Measurements from ENCODE around the gene CDKAL1. TPM values are rescaled to one million over a fixed set of nuclear protein-coding genes. Genes with fewer than 3 reads are reported as not detected.

Gene CDKAL1
- total RNA-seq, 2 experiments from 2014 or later: 22.6 to 22.7 TPM

- no peak overlapping the region for H3K4me3 Mint-ChIP-seq
- DNase-seq: no peak
- peaks cover 13% of the 10 kb centered on the region for H3K36me3 Mint-ChIP-seq
- no peaks in the 10 kb centered on the region for H3K27me3 Mint-ChIP-seq
- no peak overlapping the region for H3K27ac Mint-ChIP-seq
- no peaks in the 10 kb centered on the region for H3K4me1 Mint-ChIP-seq
- no peaks in the 10 kb centered on the region for H3K9me3 Mint-ChIP-seq
These were observed 594.3 kb downstream of the CDKAL1 start for GRCh38 chr6:21128601-21129000.

- Mint-ChIP-seq H3K9me3 (no peaks in the 10 kb centered on the region), H3K27me3 (no peaks in the 10 kb centered on the region), H3K4me3 (no peak overlapping the region), H3K27ac (no peak overlapping the region), H3K36me3 (peaks cover 3% of the 10 kb centered on the region), H3K4me1 (no peaks in the 10 kb centered on the region)
- DNase-seq: no peak
These were observed 597.1 kb downstream of the CDKAL1 start for GRCh38 chr6:21131406-21131805.

GRCh38 chr6:21132446-21132845 is 598.2 kb downstream of the CDKAL1 start:
- Mint-ChIP-seq H3K9me3 (no peaks in the 10 kb centered on the region), H3K27ac (no peak overlapping the region), H3K36me3 (peaks cover 3% of the 10 kb centered on the region), H3K27me3 (no peaks in the 10 kb centered on the region), H3K4me3 (no peak overlapping the region), H3K4me1 (no peaks in the 10 kb centered on the region)
- DNase-seq: no peak

- no peak overlapping the region for H3K27ac Mint-ChIP-seq
- H3K27me3 Mint-ChIP-seq: no peaks in the 10 kb centered on the region
- peaks cover 3% of the 10 kb centered on the region for H3K36me3 Mint-ChIP-seq
- no peak for DNase-seq
- no peaks in the 10 kb centered on the region for H3K9me3 Mint-ChIP-seq
- no peak overlapping the region for H3K4me3 Mint-ChIP-seq
- no peaks in the 10 kb centered on the region for H3K4me1 Mint-ChIP-seq
These were observed 598.9 kb downstream of the CDKAL1 start for GRCh38 chr6:21132856-21133838.

DNA sequence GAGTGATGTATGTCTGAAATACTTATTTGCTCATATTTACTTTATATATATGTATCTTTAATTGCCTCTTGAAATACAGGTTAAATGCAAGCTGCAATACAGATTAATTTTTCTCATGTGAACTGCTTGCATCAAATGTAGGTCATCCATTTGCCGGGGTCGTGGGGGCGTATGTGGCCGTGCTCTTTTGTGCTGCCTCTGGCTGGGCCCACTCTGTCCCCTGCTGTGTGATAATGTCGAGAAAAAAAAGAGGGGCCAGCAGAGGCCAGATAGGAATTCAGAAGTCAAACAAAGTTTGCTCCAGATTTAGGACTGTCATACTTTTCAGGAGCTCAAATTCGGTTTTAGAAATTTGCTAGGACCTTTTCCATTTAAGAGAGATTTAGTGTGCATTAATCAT is 599.6 kb downstream of the CDKAL1 start:
- Mint-ChIP-seq H3K9me3 (no peaks in the 10 kb centered on the region), H3K27me3 (no peaks in the 10 kb centered on the region), H3K4me1 (no peaks in the 10 kb centered on the region), H3K36me3 (peaks cover 3% of the 10 kb centered on the region), H3K4me3 (no peak overlapping the region), H3K27ac (no peak overlapping the region)
- DNase-seq: no peak

GRCh38 chr6:21134356-21134755 is 600.1 kb downstream of the CDKAL1 start:
- Mint-ChIP-seq H3K9me3 (no peaks in the 10 kb centered on the region), H3K36me3 (peaks cover 3% of the 10 kb centered on the region), H3K4me1 (no peaks in the 10 kb centered on the region), H3K27ac (no peak overlapping the region), H3K27me3 (no peaks in the 10 kb centered on the region), H3K4me3 (no peak overlapping the region)
- DNase-seq: no peak

DNA sequence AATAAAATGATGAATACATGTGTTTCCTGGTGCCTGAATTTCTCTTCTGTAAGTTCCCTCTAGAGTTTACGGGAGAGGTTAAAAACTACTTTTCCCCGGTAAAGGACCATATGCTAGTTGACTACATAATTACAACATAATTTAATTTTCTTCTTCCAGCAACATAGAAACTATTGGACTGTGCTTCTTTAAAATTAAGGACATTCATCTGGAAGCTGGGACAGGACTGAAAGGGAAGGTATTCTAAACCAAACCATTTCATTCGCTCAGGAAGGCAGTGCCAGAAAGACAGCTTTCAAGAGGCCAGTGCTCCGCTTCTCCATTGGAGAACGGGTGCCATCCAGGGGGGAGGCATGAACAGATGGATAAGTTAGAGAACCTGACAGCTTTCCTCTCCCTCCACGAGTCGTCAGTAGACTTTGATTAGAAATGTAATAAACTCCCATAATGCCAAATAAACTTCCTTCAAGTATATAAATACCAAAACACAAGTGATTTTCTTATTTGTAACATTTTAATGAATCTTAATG is 601.3 kb downstream of the CDKAL1 start:
- DNase-seq: no peak
- H3K27me3 Mint-ChIP-seq: no peaks in the 10 kb centered on the region
- H3K4me3 Mint-ChIP-seq: no peak overlapping the region
- H3K36me3 Mint-ChIP-seq: peaks cover 3% of the 10 kb centered on the region
- no peak overlapping the region for H3K27ac Mint-ChIP-seq
- H3K4me1 Mint-ChIP-seq: no peaks in the 10 kb centered on the region
- no peaks in the 10 kb centered on the region for H3K9me3 Mint-ChIP-seq

DNA sequence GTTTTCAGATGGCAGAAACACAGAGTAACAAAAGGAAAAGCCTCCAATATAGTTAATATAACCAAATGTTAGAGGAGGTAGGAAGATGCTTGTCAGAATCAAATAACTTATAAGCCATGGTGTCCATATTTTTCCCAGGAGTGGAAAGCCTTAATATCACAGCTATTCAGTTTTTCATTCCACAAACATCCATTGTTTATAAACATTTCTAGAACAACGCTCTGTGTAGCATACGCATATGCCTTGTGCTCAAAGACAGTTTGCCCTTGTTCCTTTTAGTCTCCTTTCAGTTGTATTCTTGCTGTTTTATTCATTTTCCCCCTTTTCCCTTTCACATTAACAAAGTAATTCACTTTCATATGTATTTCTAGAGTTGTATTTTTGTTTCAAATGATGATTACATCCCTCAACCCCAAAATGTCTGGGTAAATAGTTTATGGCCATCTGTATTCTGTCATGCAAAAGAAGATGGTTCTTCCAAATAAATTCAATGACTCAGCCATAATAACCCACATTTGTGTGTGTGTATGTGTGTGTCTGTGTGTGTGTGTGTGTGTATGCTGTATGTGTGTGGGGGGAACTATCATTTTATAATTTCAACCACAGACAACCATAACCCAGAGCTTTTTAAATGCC is 603.6 kb downstream of the CDKAL1 start:
- no peak overlapping the region for H3K27ac Mint-ChIP-seq
- H3K4me1 Mint-ChIP-seq: no peaks in the 10 kb centered on the region
- peaks cover 12% of the 10 kb centered on the region for H3K36me3 Mint-ChIP-seq
- no peaks in the 10 kb centered on the region for H3K9me3 Mint-ChIP-seq
- no peak overlapping the region for H3K4me3 Mint-ChIP-seq
- H3K27me3 Mint-ChIP-seq: no peaks in the 10 kb centered on the region
- no peak for DNase-seq

DNA sequence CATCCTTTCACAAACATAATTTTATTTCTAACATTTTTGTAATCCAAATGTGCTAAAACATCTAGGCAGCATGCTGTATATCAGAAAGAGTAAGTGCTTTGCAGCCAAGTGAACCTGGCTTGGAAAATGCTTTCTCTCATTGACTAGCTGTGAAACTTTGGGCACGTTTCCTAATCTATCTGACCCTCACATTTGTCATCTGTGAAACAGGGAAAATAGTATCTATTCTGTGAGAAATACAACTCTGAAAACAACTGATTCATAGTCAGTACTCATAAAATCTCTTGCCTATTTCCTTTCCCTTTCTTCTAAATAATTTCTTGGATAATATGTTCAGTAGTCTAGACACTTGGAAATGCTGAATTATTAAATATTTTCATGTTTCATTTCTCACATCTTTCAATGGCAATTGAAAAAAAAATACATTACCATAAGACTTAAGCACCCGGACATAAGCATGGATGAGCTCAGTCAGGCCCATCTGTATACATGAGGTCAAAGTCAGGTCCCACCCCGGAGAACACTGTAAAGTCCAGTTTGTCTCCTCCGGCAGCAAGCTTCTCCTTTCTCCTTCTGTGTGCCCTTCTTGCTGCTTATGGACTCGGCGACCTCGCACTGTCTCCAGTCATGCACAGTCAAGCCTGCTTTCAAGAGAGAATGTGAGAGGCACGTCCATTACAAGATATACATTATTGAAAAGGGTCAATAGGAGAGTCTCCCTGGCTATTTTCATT is 604.2 kb downstream of the CDKAL1 start:
- Mint-ChIP-seq H3K27me3 (no peaks in the 10 kb centered on the region), H3K27ac (no peak overlapping the region), H3K36me3 (peaks cover 12% of the 10 kb centered on the region), H3K4me1 (no peaks in the 10 kb centered on the region), H3K9me3 (no peaks in the 10 kb centered on the region), H3K4me3 (no peak overlapping the region)
- DNase-seq: no peak

DNA sequence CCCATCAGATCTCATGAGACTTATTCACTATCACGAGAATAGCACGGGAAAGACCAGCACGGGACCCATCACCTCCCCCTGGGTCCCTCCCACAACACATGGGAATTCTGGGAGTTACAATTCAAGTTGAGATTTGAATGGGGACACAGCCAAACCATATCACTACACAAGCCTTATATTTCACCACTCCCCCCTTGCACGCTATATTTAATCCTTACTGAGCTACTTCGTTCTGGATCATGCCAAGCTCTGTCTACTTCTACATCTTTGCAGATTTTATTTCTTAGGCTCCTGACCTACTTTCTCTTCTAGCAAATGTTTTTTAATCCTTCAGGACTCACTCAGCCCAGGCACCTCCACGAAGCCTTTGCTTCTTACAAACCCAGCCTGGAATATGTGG is 606.7 kb downstream of the CDKAL1 start:
- no peak for DNase-seq
- H3K27ac Mint-ChIP-seq: no peak overlapping the region
- no peak overlapping the region for H3K4me3 Mint-ChIP-seq
- no peaks in the 10 kb centered on the region for H3K27me3 Mint-ChIP-seq
- H3K4me1 Mint-ChIP-seq: no peaks in the 10 kb centered on the region
- H3K36me3 Mint-ChIP-seq: peaks cover 9% of the 10 kb centered on the region
- no peaks in the 10 kb centered on the region for H3K9me3 Mint-ChIP-seq

GRCh38 chr6:21141616-21142303 is 607.5 kb downstream of the CDKAL1 start:
- Mint-ChIP-seq H3K4me3 (no peak overlapping the region), H3K27me3 (no peaks in the 10 kb centered on the region), H3K36me3 (peaks cover 9% of the 10 kb centered on the region)

DNA sequence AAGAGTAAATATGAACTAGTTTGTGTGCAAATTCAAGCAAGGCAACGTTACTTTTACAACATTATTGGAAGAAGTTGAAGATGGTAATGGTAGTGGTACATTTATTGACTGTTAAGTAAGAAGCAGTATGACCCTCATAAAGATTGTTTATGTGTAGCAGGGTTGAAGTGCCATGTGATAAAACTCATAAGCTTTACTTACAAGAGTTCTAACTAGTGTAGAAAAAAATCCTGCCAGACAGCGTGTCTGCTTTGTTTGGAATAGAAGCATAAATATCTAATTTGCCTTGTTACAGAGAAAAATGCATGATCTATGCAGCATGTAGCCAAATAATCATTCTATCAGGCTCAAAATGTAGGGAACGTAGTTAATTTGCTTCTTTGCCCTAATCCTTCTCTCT is 608.5 kb downstream of the CDKAL1 start:
- H3K9me3 Mint-ChIP-seq: no peaks in the 10 kb centered on the region
- no peak overlapping the region for H3K27ac Mint-ChIP-seq
- no peaks in the 10 kb centered on the region for H3K27me3 Mint-ChIP-seq
- no peaks in the 10 kb centered on the region for H3K4me1 Mint-ChIP-seq
- H3K36me3 Mint-ChIP-seq: peaks cover 9% of the 10 kb centered on the region
- no peak for DNase-seq
- H3K4me3 Mint-ChIP-seq: no peak overlapping the region

More at GRCh38 chr6:21141616-21142303, 607.5 kb downstream of the CDKAL1 start:
- Mint-ChIP-seq H3K9me3 (no peaks in the 10 kb centered on the region), H3K27ac (no peak overlapping the region), H3K4me1 (no peaks in the 10 kb centered on the region)
- DNase-seq: no peak

DNA sequence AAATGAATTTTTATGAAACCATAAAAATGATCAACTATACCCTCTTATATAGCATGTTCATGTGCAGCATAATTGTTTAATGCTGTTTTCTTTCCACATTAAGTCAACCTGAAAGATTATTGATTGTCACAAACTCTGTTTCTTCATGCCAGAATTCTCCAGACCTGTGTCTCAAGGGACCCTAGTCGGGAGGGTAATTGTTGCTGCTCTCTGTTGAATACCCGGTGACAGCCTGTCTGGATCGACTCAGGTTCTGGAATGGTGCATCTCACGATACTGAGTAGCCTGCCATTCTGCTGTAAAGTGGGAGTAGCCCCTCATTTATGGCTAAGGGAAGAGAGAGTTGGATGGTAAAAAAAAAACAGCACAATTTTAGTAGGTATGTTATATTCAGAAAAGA is 609.4 kb downstream of the CDKAL1 start:
- Mint-ChIP-seq H3K27ac (no peak overlapping the region), H3K36me3 (peaks cover 9% of the 10 kb centered on the region), H3K4me3 (no peak overlapping the region), H3K27me3 (no peaks in the 10 kb centered on the region), H3K9me3 (no peaks in the 10 kb centered on the region), H3K4me1 (no peaks in the 10 kb centered on the region)
- DNase-seq: no peak

- H3K4me3 Mint-ChIP-seq: no peak overlapping the region
- no peaks in the 10 kb centered on the region for H3K27me3 Mint-ChIP-seq
- H3K27ac Mint-ChIP-seq: no peak overlapping the region
- no peaks in the 10 kb centered on the region for H3K9me3 Mint-ChIP-seq
- DNase-seq: no peak
- peaks cover 12% of the 10 kb centered on the region for H3K36me3 Mint-ChIP-seq
- no peaks in the 10 kb centered on the region for H3K4me1 Mint-ChIP-seq
These were observed 610.7 kb downstream of the CDKAL1 start for GRCh38 chr6:21144928-21145327.

All from activated naive CD8-positive, alpha-beta T cell treated with anti-CD3 and anti-CD28 coated beads for 36 hours (primary cell).